Karpas-422 (cell line): ENCODE data around the gene TNS3. TPM values are rescaled to one million over a fixed set of nuclear protein-coding genes. Genes with fewer than 3 reads are reported as not detected.
A peak's percentile ranks its signal among the peaks of the same experiment; 100 is the strongest.
"Not testable (repeated sequence)": the region's sequence is repeated elsewhere in the genome, so short reads cannot be mapped to it uniquely, and the experiment has no call there.

Experiments used
- DNase-seq: peaks from one replicate; pipeline ENCODE4 v3.0.0-alpha.2; 2015
- H2AFZ ChIP-seq: fragments of 200-600 bp; sonication (generic); 2 replicates; pipeline ENCODE4 v1.6.1; 2014; ENCODE audit warnings: antibody characterized with exemption, low read length, mixed read lengths
- H3K27ac ChIP-seq: fragments of 200-600 bp; sonication (generic); 2 replicates; pipeline ENCODE4 v1.5.1; 2014; ENCODE audit warnings: mild to moderate bottlenecking, low read length, moderate library complexity
- H3K27me3 ChIP-seq: fragments of 200-600 bp; sonication (generic); 2 replicates; pipeline ENCODE4 v1.6.1; 2014; ENCODE audit warnings: low read length, mixed read lengths
- H3K36me3 ChIP-seq: fragments of 200-600 bp; sonication (generic); 2 replicates; pipeline ENCODE4 v1.6.1; 2014; ENCODE audit warnings: low read length, mixed read lengths; ENCODE audit not compliant: insufficient read depth
- H3K4me1 ChIP-seq: fragments of 200-600 bp; sonication (generic); 2 replicates; pipeline ENCODE4 v1.6.1; 2014; ENCODE audit warnings: mild to moderate bottlenecking, low read length, mixed read lengths
- H3K4me2 ChIP-seq: fragments of 200-600 bp; sonication (generic); 2 replicates; pipeline ENCODE4 v1.6.1; 2014; ENCODE audit warnings: low read length, low read depth, mild to moderate bottlenecking; ENCODE audit not compliant: poor library complexity, severe bottlenecking
- H3K4me3 ChIP-seq: fragments of 200-600 bp; sonication (generic); 2 replicates; pipeline ENCODE4 v1.5.1; 2014; ENCODE audit warnings: mild to moderate bottlenecking, antibody characterized with exemption, low read length, mixed read lengths
- H3K79me2 ChIP-seq: fragments of 200-600 bp; sonication (generic); 2 replicates; pipeline ENCODE4 v1.6.1; 2014; ENCODE audit warnings: mild to moderate bottlenecking, low read length, mixed read lengths
- H3K9ac ChIP-seq: fragments of 200-600 bp; sonication (generic); 2 replicates; pipeline ENCODE4 v1.6.0; 2014; ENCODE audit warnings: low read length
- H3K9me2 ChIP-seq: fragments of 200-600 bp; sonication (generic), shearing (Covaris generic); replicated peaks from 2 replicates; pipeline ENCODE4 v1.6.0; 2014; ENCODE audit warnings: mild to moderate bottlenecking, low read length, moderate library complexity; ENCODE audit not compliant: insufficient read depth
- H3K9me3 ChIP-seq: fragments of 300-700, 200-600 bp; sonication (generic); 2 replicates; pipeline ENCODE4 v1.6.1; 2014; ENCODE audit warnings: low read length, mixed read lengths
- H4K20me1 ChIP-seq: fragments of 200-600 bp; sonication (generic); 2 replicates; pipeline ENCODE4 v1.6.1; 2014; ENCODE audit warnings: mild to moderate bottlenecking, antibody characterized with exemption, low read length, low read depth; ENCODE audit not compliant: insufficient read depth
- total RNA-seq: library from RNA; depleted of rRNA; stranded (reverse); fragments of >200 nt; shearing (Covaris generic); gene quantifications from 2 replicates; pipeline ENCODE4 v1.2.3, GENCODE V29; 2014; ENCODE audit warnings: low replicate concordance

TNS3 gene
- total RNA-seq, 1 experiment from 2014 or later = 56.6 TPM

GRCh38 chr7:47588704-47589225 is 6.9 kb upstream of the TNS3 start:
- Histone ChIP-seq H2AFZ (no peak overlapping the region), H3K9me2 (no peaks in the 10 kb centered on the region), H3K4me1 (peaks cover 2% of the 10 kb centered on the region; the same call in 1 of the 2 replicates)

GRCh38 chr7:47587976-47588375 is 6.1 kb upstream of the TNS3 start:
- Histone ChIP-seq H4K20me1 (no peaks in the 10 kb centered on the region), H3K9ac (no peak overlapping the region), H3K4me2 (no peak overlapping the region), H2AFZ (no peak overlapping the region), H3K27ac (no peak overlapping the region), H3K4me3 (no peak overlapping the region), H3K9me3 (no peaks in the 10 kb centered on the region), H3K79me2 (no peaks in the 10 kb centered on the region), H3K9me2 (no peaks in the 10 kb centered on the region), H3K36me3 (no peaks in the 10 kb centered on the region), H3K4me1 (peaks cover 3% of the 10 kb centered on the region), H3K27me3 (no peaks in the 10 kb centered on the region)
- DNase-seq = no peak

More at GRCh38 chr7:47588704-47589225, 6.9 kb upstream of the TNS3 start:
- H3K9ac ChIP-seq = no peak overlapping the region
- H3K9me3 ChIP-seq = no peaks in the 10 kb centered on the region
- no peaks in the 10 kb centered on the region for H4K20me1 ChIP-seq
- DNase-seq = no peak
- H3K4me3 ChIP-seq = no peak overlapping the region
- no peaks in the 10 kb centered on the region for H3K27me3 ChIP-seq
- H3K36me3 ChIP-seq = no peaks in the 10 kb centered on the region
- H3K79me2 ChIP-seq = no peaks in the 10 kb centered on the region
- no peak overlapping the region for H3K27ac ChIP-seq
- no peak overlapping the region for H3K4me2 ChIP-seq

GRCh38 chr7:47587351-47587750 is 5.4 kb upstream of the TNS3 start:
- Histone ChIP-seq H3K27me3 (no peaks in the 10 kb centered on the region), H4K20me1 (no peaks in the 10 kb centered on the region), H2AFZ (no peak overlapping the region), H3K4me3 (no peak overlapping the region), H3K36me3 (no peaks in the 10 kb centered on the region), H3K9me2 (no peaks in the 10 kb centered on the region), H3K4me2 (no peak overlapping the region), H3K9me3 (no peaks in the 10 kb centered on the region), H3K9ac (no peak overlapping the region), H3K79me2 (no peaks in the 10 kb centered on the region), H3K27ac (no peak overlapping the region), H3K4me1 (peaks cover 9% of the 10 kb centered on the region)
- DNase-seq = no peak

GRCh38 chr7:47586925-47587324 is 5.0 kb upstream of the TNS3 start:
- Histone ChIP-seq H3K27ac (no peak overlapping the region), H3K27me3 (no peaks in the 10 kb centered on the region), H3K9ac (no peak overlapping the region), H3K9me3 (no peaks in the 10 kb centered on the region), H3K4me2 (no peak overlapping the region), H3K4me1 (peaks cover 12% of the 10 kb centered on the region), H4K20me1 (no peaks in the 10 kb centered on the region), H3K9me2 (no peaks in the 10 kb centered on the region), H3K79me2 (no peaks in the 10 kb centered on the region), H3K36me3 (no peaks in the 10 kb centered on the region), H3K4me3 (no peak overlapping the region), H2AFZ (no peak overlapping the region)
- no peak for DNase-seq

- H3K9me2 ChIP-seq, H3K79me2 ChIP-seq, DNase-seq, H3K4me3 ChIP-seq, H3K27ac ChIP-seq, H3K27me3 ChIP-seq, H3K9me3 ChIP-seq, H4K20me1 ChIP-seq, H3K4me2 ChIP-seq, H2AFZ ChIP-seq, H3K36me3 ChIP-seq, H3K9ac ChIP-seq: not testable (repeated sequence)
- H3K4me1 ChIP-seq = peaks cover 12% of the 10 kb centered on the region
These were observed 4.3 kb upstream of the TNS3 start for GRCh38 chr7:47586161-47586670.

- Histone ChIP-seq H3K4me3 (no peak overlapping the region), H2AFZ (no peak overlapping the region), H3K36me3 (0 out of 2 replicates have a peak, but pooled peaks cover 4% of the 10 kb centered on the region), H3K27me3 (no peaks in the 10 kb centered on the region), H3K9me3 (no peaks in the 10 kb centered on the region), H3K4me1 (peaks cover 25% of the 10 kb centered on the region), H4K20me1 (no peaks in the 10 kb centered on the region), H3K4me2 (no peak overlapping the region), H3K9ac (no peak overlapping the region), H3K27ac (no peak overlapping the region), H3K79me2 (peaks cover 21% of the 10 kb centered on the region), H3K9me2 (no peaks in the 10 kb centered on the region)
- no peak for DNase-seq
These were observed 2.6 kb upstream of the TNS3 start for GRCh38 chr7:47584536-47584895.

- Histone ChIP-seq H3K9me2 (no peaks in the 10 kb centered on the region), H2AFZ (no peak overlapping the region), H4K20me1 (no peaks in the 10 kb centered on the region), H3K9me3 (no peaks in the 10 kb centered on the region), H3K9ac (no peak overlapping the region), H3K36me3 (peaks cover 6% of the 10 kb centered on the region; the same call in 1 of the 2 replicates), H3K27ac (no peak overlapping the region), H3K4me2 (no peak overlapping the region), H3K4me1 (peaks cover 31% of the 10 kb centered on the region), H3K79me2 (peaks cover 27% of the 10 kb centered on the region), H3K4me3 (no peak overlapping the region), H3K27me3 (no peaks in the 10 kb centered on the region)
- DNase-seq = no peak
These were observed 2.0 kb upstream of the TNS3 start for GRCh38 chr7:47583739-47584535.

GRCh38 chr7:47582764-47583738 is 1.1 kb upstream of the TNS3 start:
- peaks cover 40% of the 10 kb centered on the region for H3K4me1 ChIP-seq
- H3K9me2 ChIP-seq = no peaks in the 10 kb centered on the region
- peak overlapping the region; percentile 75 for H3K4me2 ChIP-seq
- H3K9ac ChIP-seq = peak overlapping the region; percentile 89
- peak overlapping the region; percentile 87 for H3K4me3 ChIP-seq
- DNase-seq = no peak
- no peaks in the 10 kb centered on the region for H3K27me3 ChIP-seq
- peaks cover 35% of the 10 kb centered on the region for H3K79me2 ChIP-seq
- no peaks in the 10 kb centered on the region for H4K20me1 ChIP-seq
- H3K27ac ChIP-seq = no peak overlapping the region
- H3K36me3 ChIP-seq = peaks cover 10% of the 10 kb centered on the region
- H2AFZ ChIP-seq = peak overlapping the region; percentile 58; the same call in 1 of the 2 replicates
- no peaks in the 10 kb centered on the region for H3K9me3 ChIP-seq
